T-helper 9 cell (primary cell): Measurements from ENCODE around the gene RECQL5.
"Not testable (repeated sequence)": the region's sequence is repeated elsewhere in the genome, so short reads cannot be mapped to it uniquely, and the experiment has no call there.

Experiments used
- DNase-seq: peaks from one replicate; pipeline ENCODE4 v3.0.0-alpha.2; 2020

The RECQL5 gene

GRCh38 chr17:75645889-75646637, 20.9 kb downstream of the RECQL5 start:
- no peak for DNase-seq

GRCh38 chr17:75645501-75645888, 21.5 kb downstream of the RECQL5 start:
- no peak for DNase-seq

GRCh38 chr17:75643643-75644017, 23.3 kb downstream of the RECQL5 start:
- DNase-seq, result no peak

- no peak for DNase-seq
Observed at GRCh38 chr17:75642784-75643642, 23.9 kb downstream of the RECQL5 start.

- DNase-seq, result no peak
Observed at GRCh38 chr17:75642182-75642783, 24.7 kb downstream of the RECQL5 start.

GRCh38 chr17:75641343-75641742, 25.6 kb downstream of the RECQL5 start:
- DNase-seq, result no peak

- no peak for DNase-seq
Observed at GRCh38 chr17:75640556-75641119, 26.3 kb downstream of the RECQL5 start.

- no peak for DNase-seq
Observed at GRCh38 chr17:75639771-75640555, 27.0 kb downstream of the RECQL5 start.

GRCh38 chr17:75639327-75639726, 27.6 kb downstream of the RECQL5 start:
- DNase-seq, result no peak

- no peak for DNase-seq
Observed at GRCh38 chr17:75638893-75639292, 28.1 kb downstream of the RECQL5 start.

GRCh38 chr17:75638039-75638438, 28.9 kb downstream of the RECQL5 start:
- DNase-seq, result not testable (repeated sequence)

GRCh38 chr17:75637551-75637950, 29.4 kb downstream of the RECQL5 start:
- no peak for DNase-seq

- no peak for DNase-seq
Observed at GRCh38 chr17:75637143-75637538, 29.8 kb downstream of the RECQL5 start.

GRCh38 chr17:75636381-75637142, 30.4 kb downstream of the RECQL5 start:
- DNase-seq, result no peak

- no peak for DNase-seq
Observed at GRCh38 chr17:75635610-75636202, 31.2 kb downstream of the RECQL5 start.

- DNase-seq, result no peak
Observed at GRCh38 chr17:75634754-75635609, 32.0 kb downstream of the RECQL5 start.

- DNase-seq, result no peak
Observed at GRCh38 chr17:75634376-75634740, 32.6 kb downstream of the RECQL5 start.

GRCh38 chr17:75633486-75634375, 33.2 kb downstream of the RECQL5 start:
- DNase-seq, result peak; percentile 36

GRCh38 chr17:75632863-75633485, 34.0 kb downstream of the RECQL5 start, which contains the start of gene SMIM5:
SMIM5 (plus strand) TSS chr17:75633434; CDS start chr17:75640202, 6,768 bp downstream.
- DNase-seq, result peak; percentile 83
